ENCODE data around the gene TSPAN2.

GRCh38 chr1:115084902-115085511 lies 4.3 kb downstream of the TSPAN2 start:
- TF ChIP-seq CTCF (IDR thresholded peaks at IDR 0.05) (no peak), POLR2A (IDR thresholded peaks at IDR 0.05) (no peak)

Measured in Peyer's patch (tissue), 4 donors.